Stimulated activated CD8-positive, alpha-beta memory T cell treated with anti-CD3 and anti-CD28 coated beads, Interleukin-2, amount 100 ng/mL, for 48 hours (primary cell): Measurements from ENCODE around the gene LURAP1L.

Source experiments
- DNase-seq, 2 donors: peaks; one replicate each; pipeline ENCODE4 v3.0.0-alpha.2; 2020; ENCODE audit warnings: low read depth in 2 of 2

LURAP1L gene

DNA sequence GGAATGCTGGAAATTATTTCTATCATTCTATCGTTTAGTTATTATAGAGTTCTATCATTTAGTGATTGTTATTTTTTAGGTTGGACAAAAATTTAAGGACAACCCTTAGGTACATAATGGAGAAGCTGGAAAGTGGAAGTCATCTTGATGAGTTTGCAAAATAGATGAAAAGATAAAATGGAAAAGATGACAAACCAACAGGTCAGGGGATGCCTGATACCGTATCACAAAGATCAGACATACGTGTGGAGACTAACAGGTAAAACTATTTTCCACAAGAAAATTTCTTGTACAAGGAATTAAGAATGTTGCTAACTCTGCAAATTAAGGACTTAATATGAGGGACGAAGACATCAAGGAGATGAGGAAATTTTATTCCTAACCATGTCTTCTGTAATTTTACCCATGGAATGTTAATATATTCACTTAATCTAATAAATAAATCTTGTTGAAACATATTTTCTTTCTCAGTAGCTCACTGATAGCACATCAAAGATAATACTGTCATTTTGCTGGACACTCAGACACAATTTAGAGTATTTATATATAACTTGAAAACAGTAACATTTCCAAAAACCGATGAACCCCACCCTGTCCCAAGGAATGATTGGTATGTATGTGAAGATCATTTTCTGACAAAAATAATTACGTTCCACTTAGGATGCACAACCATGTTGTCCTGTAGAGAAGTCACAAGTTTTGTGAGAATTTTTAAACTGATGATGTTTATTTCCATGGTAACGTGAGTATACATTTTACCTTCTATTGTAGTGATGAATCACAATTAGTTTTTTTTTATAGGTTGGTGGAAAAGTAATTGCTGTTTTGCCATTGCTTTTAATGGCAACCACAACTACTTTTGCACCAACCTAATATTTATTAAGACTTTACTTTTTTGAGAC is 2.6 kb downstream of the LURAP1L start:
- no peak for DNase-seq

DNA sequence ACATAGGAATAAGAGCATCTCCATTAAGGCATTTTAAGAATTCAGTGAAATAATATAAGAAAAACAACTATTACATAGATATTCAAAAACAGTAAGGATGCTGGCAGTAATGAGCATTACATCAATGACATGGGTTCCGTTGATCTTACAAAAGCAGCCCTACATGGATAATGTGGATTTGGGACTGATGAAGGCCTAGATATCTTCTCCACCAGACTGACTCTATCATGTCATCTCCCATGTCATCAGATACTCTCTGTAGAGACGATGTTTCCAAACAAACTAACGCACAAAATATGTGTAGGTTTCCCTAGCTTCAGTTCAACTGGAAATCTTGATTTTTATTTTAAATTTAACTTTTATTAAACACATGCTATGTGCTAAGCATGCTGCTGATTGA is 3.6 kb downstream of the LURAP1L start:
- no peak for DNase-seq

DNA sequence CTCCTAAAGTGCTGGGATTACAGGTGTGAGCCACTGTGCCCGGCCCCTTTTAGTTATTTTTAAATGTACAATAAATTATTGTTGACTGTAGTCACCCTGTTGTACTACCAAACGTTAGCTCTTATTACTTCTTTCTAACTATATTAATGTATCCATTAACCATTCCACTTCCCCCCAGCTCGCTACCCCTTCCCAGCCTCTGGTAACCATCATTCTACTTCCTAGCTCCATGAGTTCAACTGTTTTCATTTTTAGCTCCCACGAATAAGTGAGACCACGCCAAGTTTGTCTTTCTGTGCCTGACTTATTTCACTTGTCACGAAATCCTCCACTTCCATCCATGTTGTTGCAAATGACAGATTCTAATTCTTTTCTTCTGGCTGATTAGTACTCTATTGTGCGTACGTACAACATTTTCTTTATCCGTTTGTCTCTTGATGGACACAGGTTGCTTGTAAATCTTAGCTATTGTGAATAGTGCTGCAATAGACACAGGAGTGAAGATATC is 6.5 kb downstream of the LURAP1L start:
- no peak for DNase-seq

DNA sequence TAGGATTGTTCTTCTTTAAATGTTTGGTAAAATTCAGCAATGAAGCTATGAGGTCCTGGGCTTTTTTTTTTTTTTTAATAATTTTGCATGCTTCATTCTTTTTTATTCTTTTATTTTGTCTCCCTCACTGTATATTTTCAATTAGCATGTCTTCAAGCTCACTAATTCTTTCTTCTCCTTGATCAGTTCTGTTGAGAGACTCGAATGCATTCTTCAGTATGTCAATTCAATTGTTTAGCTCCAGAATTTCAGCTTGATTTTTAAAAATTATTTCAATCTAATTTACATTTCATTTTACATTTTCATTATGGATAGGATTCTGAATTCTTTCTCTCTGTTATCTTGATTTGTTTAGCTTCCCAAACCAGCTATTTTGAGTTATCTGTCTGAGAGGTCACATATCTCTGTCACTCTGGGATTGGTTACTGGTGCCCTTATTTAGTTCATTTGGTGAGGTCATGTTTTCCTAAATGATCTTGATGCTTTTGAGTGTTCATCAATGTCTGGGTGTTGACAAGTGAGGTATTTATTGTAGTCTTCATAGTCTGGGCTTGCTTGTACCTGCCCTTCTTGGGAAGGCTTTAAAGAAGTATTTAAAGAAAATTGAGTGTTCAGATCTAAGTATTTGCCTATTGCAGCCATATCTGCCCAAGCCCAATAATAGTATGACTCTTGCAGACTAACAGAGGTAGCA is 9.1 kb downstream of the LURAP1L start:
- no peak for DNase-seq

DNA sequence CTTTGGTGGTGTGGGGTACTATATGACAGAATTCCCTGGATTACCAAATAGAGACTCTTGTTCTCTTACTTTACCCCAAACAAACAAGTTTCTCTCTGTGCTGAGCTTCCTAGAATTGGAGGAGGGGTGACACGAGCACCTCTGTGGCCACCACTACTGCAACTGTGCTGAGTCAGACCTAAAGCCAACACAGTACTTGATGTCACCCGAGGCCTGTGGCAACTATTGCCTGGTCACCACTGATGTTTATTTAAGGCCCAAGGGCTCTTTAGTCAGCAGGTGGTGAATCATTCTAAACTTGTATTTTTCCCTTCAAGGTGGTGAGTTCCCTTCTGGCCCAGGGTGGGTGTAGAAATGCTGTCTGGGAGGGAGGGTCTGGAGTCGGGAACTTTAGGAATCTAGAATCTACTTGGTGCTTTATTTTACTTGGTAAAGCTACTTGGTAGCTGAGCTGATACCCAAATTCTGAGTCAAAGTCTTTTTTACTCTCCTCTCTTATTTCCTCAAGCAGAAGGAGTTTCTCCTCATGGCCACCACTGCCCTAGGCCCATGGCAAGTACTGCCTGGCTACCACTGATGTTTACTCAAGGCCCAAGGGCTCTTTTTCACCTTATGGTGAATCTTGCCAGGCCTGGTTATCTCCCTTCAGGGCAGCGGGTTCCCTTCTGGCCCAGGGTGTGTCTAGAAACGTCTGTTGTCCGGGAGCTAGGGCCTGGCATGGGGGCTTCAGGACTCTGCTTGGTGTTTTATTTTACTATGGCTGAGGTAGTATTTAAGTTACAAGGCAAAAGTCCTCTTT is 9.8 kb downstream of the LURAP1L start:
- no peak for DNase-seq

DNA sequence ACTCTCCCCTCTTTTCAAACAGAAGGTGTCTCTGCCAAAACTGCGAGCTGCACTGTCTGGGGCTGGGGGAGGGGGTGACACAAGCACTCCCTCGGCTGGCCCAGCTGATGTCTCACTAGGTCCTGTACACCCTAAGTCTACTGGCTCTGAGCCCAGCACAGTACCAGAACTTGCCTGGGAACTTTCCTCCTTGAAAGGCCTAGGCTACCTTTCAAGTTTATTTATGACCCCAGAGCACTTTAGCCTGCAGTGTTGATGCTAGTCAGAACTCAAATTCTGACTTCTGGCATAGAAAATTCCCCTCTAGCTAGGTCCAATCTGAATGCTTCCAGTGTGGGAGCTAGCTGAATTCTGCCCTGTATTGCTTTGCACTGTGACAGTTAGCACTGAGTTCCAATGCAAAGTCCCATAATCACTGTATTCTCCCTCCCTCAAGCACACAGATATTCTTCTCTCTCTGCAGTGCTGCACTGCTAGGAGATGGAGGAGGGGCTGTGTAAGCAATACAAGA is 10.5 kb downstream of the LURAP1L start:
- no peak for DNase-seq

DNA sequence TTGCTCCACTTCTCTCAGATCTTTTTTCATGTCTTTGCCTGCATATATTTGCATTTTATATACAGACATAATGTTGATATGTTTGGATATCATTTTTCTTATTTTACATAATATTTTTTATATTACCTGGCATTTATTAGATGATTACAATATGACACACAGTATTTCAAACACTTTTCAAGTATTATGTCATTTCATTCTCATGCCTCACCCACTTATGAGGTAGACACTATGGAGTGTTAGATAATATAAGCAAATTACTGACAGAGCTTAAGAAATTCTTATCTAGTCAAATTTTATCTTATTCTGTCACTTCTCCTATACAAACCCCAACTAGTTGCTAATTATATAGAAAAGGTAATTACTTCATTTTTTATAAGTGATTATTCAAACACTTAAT is 11.1 kb downstream of the LURAP1L start:
- no peak for DNase-seq

DNA sequence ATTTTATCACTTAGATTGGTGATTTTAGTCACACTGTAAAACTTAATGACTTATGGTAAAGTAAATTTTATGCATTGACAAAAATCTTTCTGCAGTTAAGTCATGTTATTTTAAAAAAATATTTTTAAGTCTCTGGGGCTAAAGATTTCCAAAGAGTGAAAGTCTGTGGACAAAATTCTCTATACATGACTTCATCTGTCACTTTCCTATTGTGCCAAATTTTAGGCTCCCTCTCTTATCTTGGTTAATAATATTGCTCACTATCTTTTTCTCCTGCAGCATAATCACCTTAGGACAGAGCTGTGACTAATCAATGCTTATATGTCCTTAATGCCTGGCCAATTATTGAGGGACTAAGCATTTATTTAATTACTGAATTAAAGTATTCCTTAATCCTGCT is 15.2 kb downstream of the LURAP1L start:
- DNase-seq = no peak

DNA sequence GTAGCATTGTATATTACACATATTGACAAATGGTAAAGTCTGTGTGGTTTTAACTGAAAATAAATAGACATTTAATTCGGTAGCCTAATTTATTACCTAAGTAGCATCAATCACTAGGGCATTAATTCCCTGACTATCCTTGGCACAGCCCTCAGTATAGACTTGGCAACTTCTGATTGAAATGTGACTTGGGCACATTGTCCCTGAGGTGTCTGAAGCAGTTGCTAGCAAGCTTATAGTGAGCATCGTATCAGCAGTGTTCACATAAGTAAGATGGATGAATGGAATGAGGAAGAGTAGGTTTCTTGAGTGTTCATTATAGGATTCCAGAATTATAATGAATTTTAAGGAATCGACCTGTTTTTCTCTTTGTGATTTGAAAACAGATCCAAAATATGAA is 16.1 kb downstream of the LURAP1L start:
- no peak for DNase-seq

DNA sequence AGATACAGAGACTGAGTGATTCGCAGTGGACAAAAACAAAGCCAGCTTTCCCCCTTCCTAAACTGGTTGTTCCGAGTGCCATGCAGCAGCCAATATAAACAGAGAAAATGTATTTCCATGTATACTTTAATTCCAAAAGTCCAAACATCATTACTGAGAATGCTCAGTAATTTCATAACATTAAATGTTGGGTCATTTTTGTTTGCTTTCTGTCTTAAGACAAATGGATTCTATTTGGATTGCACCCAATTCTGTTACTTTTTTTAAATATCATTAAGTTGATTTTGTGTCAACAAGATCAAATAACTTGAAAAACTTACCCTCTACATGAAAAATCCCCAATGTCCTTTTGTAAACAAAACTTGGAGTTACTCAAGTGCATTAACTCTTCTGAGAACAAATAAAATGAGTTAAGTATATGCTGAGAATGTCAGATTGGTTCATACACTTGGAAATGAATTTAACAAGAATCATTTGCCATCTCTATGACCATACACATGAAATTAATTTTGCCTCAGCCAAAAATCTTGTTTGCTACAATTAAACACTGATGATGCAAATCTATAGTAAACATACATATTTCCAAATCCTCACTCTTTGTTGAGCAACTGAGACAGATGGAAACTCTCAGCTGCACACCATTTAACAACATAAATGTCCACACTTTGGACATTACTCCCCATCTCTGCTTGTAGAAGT is 19.4 kb downstream of the LURAP1L start:
- DNase-seq = no peak

DNA sequence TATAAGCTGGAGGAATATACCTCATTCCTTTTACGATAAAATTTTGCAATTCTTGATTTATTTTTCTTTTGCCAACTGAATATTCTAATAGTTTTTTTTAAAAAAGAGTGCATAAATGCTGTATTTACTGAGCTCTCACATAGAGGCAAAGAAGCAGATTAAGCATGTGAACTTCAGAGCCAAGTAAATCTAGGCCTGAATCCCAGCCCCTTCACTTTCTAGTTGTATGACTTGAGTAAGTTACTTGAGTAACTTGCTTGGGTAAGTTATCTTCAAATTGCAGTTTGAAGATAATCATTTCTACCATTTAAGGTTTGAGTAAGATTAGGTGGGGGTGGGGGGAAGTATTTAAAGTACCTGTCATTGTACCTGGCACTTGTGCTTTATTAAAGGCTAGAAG is 21.8 kb downstream of the LURAP1L start:
- no peak for DNase-seq

DNA sequence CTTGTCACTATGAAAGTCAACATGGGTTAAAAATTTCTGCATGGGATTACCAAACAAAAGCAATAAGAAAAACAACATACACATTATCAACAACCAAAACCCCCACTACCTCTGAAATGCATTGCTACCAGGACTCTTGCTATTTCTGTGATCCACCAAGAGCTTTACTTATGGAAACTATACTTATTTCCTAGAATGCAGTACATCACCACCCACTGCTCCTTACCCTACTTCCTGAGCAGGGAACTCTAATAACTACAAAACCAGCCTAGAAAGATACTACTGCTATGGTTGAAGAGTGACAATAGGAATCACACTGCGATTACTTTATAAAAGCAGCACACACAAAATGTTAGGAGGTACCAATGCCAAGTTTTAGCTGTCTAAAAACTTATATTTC is 22.2 kb downstream of the LURAP1L start:
- no peak for DNase-seq

DNA sequence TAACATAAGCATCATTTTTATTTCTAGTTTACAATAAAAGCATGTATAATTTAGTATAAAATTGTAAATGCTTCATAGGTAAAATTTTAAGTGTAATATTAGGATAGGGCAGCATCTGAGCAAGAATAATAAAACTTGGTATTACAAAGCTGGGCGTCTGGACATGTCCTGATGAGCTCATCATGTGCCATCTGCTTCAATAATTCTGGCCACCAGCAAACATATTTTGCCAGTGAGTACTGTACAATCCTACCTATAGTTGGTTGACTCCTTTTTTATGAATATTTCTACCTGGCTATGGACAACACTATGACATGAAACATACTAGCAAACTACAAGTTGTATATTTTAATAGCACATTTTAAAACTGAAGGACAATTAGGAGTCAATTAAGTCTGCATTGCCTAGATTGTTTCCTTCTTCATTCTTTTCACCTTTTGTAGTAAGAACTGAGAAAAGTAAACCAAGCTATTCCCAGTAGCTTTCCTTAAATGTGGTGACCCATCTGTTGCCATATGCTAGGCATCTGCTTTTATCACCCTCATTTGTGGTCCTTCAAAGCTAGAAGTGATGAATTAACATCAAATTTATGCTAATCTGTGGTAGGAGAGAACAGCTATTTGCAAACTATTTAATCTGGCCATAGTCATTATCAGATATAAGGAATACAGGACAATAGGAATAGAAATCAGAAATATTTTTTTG is 23.4 kb downstream of the LURAP1L start:
- no peak for DNase-seq

DNA sequence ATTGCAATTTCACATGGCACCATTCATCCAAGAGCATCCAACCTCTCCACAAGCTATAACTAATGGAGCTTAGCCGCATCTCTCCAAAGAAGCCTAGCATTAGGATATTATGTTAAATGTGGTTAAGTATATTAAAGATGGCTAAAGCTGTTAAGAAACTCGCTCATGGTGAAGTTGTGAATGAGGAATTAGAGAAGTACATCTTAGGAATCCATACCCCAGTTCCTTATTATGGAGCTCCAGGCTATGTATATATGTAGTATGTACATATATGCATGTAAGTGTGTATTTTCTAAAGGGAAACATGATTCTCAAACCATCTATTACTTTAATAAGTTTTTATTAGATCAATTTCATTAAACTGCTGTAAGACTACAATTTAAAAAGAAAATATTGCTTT is 26.4 kb downstream of the LURAP1L start:
- DNase-seq = no peak

DNA sequence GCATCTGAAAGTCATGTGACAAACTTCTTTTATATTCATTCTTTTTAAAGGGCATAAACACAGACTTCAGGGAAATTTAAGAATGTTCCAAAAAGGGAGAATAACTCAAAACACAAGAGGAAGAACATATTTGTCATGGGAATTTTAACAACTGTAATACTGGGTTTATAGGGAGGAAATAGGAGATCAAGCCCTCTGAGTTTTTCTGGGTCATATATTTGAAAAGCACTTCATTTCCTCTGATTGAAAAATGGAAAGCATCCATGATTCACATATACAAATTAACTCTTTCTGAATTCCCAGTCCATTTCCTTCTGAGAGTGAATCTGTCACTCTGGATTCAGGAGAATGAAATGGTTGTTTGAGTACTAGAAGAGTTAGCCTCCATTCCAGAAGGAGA is 26.8 kb downstream of the LURAP1L start:
- DNase-seq = no peak

DNA sequence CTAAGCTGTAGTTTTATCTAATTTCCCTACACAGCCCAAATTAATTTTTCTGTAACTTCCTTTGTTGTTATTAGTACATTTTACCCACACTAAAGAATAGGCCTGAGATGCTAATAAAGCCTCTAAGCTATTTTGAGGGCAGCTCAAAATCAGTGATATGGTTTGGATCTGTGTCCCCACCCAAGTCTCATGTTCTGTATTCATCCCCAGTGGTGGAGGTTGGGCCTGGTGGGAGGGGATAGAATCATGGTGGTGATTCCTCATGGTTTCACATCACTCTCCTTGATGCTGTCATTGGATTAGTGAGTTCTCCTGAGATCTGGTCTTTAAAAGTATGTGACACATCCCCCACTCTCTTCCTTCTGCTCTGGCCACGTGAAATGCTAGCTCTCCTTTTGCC is 27.3 kb downstream of the LURAP1L start:
- no peak for DNase-seq

DNA sequence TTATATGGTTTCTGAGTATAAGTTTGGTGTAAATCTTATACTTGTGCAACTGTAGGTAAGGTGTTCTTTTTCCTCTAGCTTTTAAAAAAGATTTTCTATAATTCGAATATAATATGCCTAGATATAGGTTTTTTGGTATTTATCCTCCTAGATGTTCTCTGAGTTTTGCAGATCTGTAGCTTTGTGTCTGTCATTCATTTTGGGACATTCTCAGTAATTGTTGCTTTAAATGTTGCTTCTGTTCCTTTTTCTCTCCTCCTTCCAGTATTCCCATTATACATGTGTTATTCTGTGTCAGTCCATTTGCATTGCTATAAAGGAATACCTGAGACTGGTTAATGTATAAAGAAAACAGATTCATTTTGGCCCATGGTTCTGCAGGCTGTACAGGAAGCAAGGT is 33.7 kb downstream of the LURAP1L start:
- no peak for DNase-seq

DNA sequence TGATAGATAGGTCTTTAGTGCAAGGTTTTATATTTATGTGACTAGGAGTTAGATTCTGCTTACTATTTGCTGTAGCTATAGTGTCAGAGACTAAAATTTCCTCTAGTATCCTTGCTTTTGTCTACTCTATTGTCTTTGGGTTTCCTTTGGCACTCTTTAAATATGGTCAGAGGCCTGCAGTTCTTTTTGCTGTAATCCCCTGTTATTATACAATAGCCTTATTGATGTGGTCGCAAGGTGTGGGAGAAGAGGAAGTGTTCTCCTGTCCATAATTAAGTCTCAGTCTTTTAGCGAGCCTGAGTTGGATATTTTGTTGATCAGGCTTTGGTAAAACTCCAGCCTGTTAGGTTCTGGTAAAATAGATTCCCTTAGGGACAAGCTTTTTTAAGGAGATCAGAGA is 34.9 kb downstream of the LURAP1L start:
- DNase-seq = no peak

DNA sequence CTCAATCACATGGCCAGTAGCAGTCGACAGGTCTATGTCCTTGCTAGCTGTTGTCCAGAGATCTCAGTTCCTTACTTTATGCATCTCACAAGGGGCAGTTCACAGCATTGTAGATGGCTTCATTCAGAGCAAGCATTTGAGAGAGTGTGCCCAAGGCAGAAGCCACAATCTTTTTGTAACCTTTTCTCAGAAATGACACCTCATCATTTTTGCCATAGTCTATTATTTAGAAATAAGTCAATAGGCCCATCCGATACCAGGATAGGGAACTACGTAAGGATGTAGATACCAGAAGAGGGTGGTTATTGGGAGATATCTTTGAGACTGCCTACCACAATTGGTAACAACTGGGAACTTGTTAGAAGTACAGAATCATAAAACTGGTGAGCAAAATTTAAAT is 37.1 kb downstream of the LURAP1L start:
- no peak for DNase-seq

DNA sequence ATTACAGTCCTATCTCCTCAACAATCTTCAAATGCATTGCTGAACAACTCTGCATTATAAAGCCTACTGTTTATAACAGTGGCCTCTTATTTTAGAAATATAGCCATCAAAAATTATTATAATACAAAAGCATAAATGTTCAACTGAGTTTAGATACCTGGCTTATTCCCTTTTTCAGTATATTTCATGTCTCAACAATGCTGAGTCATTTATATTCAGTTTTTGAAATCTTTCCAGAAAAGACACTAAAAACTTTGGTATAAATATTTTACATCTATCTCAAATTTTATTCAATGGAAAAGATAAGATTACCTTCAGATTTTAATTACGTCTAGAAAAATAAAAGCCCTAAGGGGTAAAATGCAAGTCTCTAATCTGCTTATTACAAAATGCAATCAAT is 37.9 kb downstream of the LURAP1L start:
- DNase-seq = no peak

DNA sequence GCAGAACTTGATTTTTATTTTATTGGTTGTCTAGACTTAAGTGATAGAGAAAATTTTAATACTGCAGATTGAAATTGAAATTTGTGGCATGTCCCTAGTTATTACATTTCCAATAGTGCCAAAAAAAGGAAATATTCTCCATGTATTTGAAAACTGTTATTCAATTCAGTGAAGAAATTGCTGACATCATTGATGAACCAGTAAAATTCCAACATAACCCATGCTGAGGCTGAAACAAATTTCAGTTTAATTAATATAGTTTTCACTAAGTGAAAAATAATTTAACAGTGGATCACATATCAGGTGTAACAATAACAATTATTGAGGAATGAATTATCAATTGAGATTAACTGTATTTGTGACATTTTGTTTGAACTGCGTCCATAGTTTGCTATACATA is 38.7 kb downstream of the LURAP1L start:
- DNase-seq = no peak
